HG03095 (cell line): ENCODE data around the gene SPRY2.
"Not testable (repeated sequence)": the region's sequence is repeated elsewhere in the genome, so short reads cannot be mapped to it uniquely, and the experiment has no call there.

Experiments
- ATAC-seq: cut with Tn5 transposase; IDR thresholded peaks from one replicate; pipeline ENCODE4 v1.9.1; 2021; ENCODE audit warnings: moderate library complexity; ENCODE audit not compliant: unreplicated experiment

The SPRY2 gene

GRCh38 chr13:80355496-80356094 lies 14.7 kb upstream of the SPRY2 start:
- not testable (repeated sequence) for ATAC-seq

GRCh38 chr13:80348750-80349149 lies 7.8 kb upstream of the SPRY2 start:
- no peak for ATAC-seq

- no peak for ATAC-seq
Observed at GRCh38 chr13:80348314-80348713, 7.4 kb upstream of the SPRY2 start.

GRCh38 chr13:80345771-80346510 lies 5.0 kb upstream of the SPRY2 start:
- no peak for ATAC-seq

GRCh38 chr13:80344032-80344431 lies 3.1 kb upstream of the SPRY2 start:
- ATAC-seq: not testable (repeated sequence)

GRCh38 chr13:80342471-80343371 lies 1.8 kb upstream of the SPRY2 start:
- peak; percentile 55 for ATAC-seq

GRCh38 chr13:80341756-80342370 lies 937 bp upstream of the SPRY2 start:
- ATAC-seq: no peak

GRCh38 chr13:80340651-80341100 lies 250 bp downstream of the SPRY2 start:
- no peak for ATAC-seq

GRCh38 chr13:80339912-80340650 lies 845 bp downstream of the SPRY2 start:
- ATAC-seq: no peak

GRCh38 chr13:80339563-80339911 lies 1.4 kb downstream of the SPRY2 start:
- no peak for ATAC-seq

GRCh38 chr13:80338781-80339562 lies 2.0 kb downstream of the SPRY2 start:
- ATAC-seq: no peak

- no peak for ATAC-seq
Observed at GRCh38 chr13:80337288-80338081, 3.4 kb downstream of the SPRY2 start.

- ATAC-seq: no peak
Observed at GRCh38 chr13:80336776-80337287, 4.1 kb downstream of the SPRY2 start.

GRCh38 chr13:80336370-80336769 lies 4.6 kb downstream of the SPRY2 start:
- no peak for ATAC-seq

- ATAC-seq: no peak
Observed at GRCh38 chr13:80334597-80335260, 6.2 kb downstream of the SPRY2 start.

- no peak for ATAC-seq
Observed at GRCh38 chr13:80331984-80332383, 8.9 kb downstream of the SPRY2 start.

GRCh38 chr13:80329250-80329649 lies 11.7 kb downstream of the SPRY2 start:
- ATAC-seq: no peak

GRCh38 chr13:80319004-80319403 lies 21.9 kb downstream of the SPRY2 start:
- ATAC-seq: no peak
